ENCODE measurements around the gene CCN2. TPM values are rescaled to one million over a fixed set of nuclear protein-coding genes. Genes with fewer than 3 reads are reported as not detected.
"Not testable (repeated sequence)": the region's sequence is repeated elsewhere in the genome, so short reads cannot be mapped to it uniquely, and the experiment has no call there.

CCN2 gene
- total RNA-seq, 2 donors from 2014 or later: 821 to 1,207 TPM

- Histone ChIP-seq H3K36me3 (no peaks in the 10 kb centered on the region), H3K27ac (no peak overlapping the region), H3K4me1 (ENCODE audit: control insufficient read depth in 1 of 2, low read depth in 2 of 2) (no peaks in the 10 kb centered on the region), H3K4me3 (no peak overlapping the region), H3K27me3 (replicated peaks; ENCODE audit: insufficient read depth) (no peaks in the 10 kb centered on the region), H3K9me3 (no peaks in the 10 kb centered on the region)
- TF ChIP-seq, protein P1, sequence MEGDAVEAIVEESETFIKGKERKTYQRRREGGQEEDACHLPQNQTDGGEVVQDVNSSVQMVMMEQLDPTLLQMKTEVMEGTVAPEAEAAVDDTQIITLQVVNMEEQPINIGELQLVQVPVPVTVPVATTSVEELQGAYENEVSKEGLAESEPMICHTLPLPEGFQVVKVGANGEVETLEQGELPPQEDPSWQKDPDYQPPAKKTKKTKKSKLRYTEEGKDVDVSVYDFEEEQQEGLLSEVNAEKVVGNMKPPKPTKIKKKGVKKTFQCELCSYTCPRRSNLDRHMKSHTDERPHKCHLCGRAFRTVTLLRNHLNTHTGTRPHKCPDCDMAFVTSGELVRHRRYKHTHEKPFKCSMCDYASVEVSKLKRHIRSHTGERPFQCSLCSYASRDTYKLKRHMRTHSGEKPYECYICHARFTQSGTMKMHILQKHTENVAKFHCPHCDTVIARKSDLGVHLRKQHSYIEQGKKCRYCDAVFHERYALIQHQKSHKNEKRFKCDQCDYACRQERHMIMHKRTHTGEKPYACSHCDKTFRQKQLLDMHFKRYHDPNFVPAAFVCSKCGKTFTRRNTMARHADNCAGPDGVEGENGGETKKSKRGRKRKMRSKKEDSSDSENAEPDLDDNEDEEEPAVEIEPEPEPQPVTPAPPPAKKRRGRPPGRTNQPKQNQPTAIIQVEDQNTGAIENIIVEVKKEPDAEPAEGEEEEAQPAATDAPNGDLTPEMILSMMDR (IDR thresholded peaks at IDR 0.05): no peak
- no peak for ATAC-seq (ENCODE audit: insufficient number of reproducible peaks, low FRiP score, low read depth)
- no peak for DNase-seq (ENCODE audit: low spot score)
Observed at GRCh38 chr6:131914234-131914633, 36.9 kb downstream of the CCN2 start.

- Histone ChIP-seq H3K27me3 (replicated peaks; ENCODE audit: insufficient read depth) (no peaks in the 10 kb centered on the region), H3K27ac (no peak overlapping the region), H3K4me1 (ENCODE audit: control insufficient read depth in 1 of 2, low read depth in 2 of 2) (no peaks in the 10 kb centered on the region), H3K9me3 (no peaks in the 10 kb centered on the region), H3K4me3 (no peak overlapping the region), H3K36me3 (no peaks in the 10 kb centered on the region)
- TF ChIP-seq, protein P1 (IDR thresholded peaks at IDR 0.05): no peak
- ATAC-seq (ENCODE audit: insufficient number of reproducible peaks, low FRiP score, low read depth) (no peak), DNase-seq (ENCODE audit: low spot score) (no peak)
Observed at GRCh38 chr6:131911951-131912350, 39.2 kb downstream of the CCN2 start.

- TF ChIP-seq, protein P1 (IDR thresholded peaks at IDR 0.05): no peak
Observed at GRCh38 chr6:131910956-131911355, 40.2 kb downstream of the CCN2 start.

DNA sequence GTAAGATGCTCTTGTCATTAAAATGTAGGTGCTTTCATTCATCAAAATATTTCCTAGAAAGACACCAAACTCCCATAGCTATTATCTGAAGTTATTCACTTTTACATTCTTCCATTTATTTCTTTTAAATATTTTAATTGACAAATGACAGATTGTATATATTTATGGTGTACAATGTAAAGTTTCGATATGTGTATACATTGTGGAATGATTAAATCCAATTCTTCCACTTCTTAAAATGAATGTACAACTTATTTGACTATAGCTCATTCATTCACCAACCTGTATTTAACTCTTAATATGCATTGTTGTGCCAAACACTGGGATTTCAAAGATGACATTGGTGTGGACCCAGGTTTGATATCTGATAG is 41.0 kb downstream of the CCN2 start:
- Histone ChIP-seq H3K27me3 (replicated peaks; ENCODE audit: insufficient read depth) (no peaks in the 10 kb centered on the region), H3K27ac (no peak overlapping the region), H3K4me1 (ENCODE audit: control insufficient read depth in 1 of 2, low read depth in 2 of 2) (no peaks in the 10 kb centered on the region), H3K36me3 (no peaks in the 10 kb centered on the region), H3K4me3 (no peak overlapping the region), H3K9me3 (no peaks in the 10 kb centered on the region)
- ATAC-seq (ENCODE audit: insufficient number of reproducible peaks, low FRiP score, low read depth) (no peak), DNase-seq (ENCODE audit: low spot score) (no peak)
- TF ChIP-seq, protein P1 (IDR thresholded peaks at IDR 0.05): no peak

More at GRCh38 chr6:131910956-131911355, 40.2 kb downstream of the CCN2 start:
- ATAC-seq (ENCODE audit: insufficient number of reproducible peaks, low FRiP score, low read depth): no peak
- Histone ChIP-seq H3K4me3 (no peak overlapping the region), H3K27me3 (replicated peaks; ENCODE audit: insufficient read depth) (no peaks in the 10 kb centered on the region), H3K36me3 (no peaks in the 10 kb centered on the region), H3K4me1 (ENCODE audit: control insufficient read depth in 1 of 2, low read depth in 2 of 2) (no peaks in the 10 kb centered on the region), H3K9me3 (no peaks in the 10 kb centered on the region), H3K27ac (no peak overlapping the region)
- DNase-seq (ENCODE audit: low spot score): no peak

- TF ChIP-seq, protein P1 (IDR thresholded peaks at IDR 0.05): peak; percentile 90
- Histone ChIP-seq H3K9me3 (no peaks in the 10 kb centered on the region), H3K27me3 (replicated peaks; ENCODE audit: insufficient read depth) (no peaks in the 10 kb centered on the region), H3K4me3 (no peak overlapping the region), H3K4me1 (ENCODE audit: control insufficient read depth in 1 of 2, low read depth in 2 of 2) (no peaks in the 10 kb centered on the region), H3K36me3 (no peaks in the 10 kb centered on the region), H3K27ac (no peak overlapping the region)
- ATAC-seq (ENCODE audit: insufficient number of reproducible peaks, low FRiP score, low read depth) (no peak), DNase-seq (ENCODE audit: low spot score) (peak; percentile 54)
Observed at GRCh38 chr6:131909408-131910218, 41.6 kb downstream of the CCN2 start.

DNA sequence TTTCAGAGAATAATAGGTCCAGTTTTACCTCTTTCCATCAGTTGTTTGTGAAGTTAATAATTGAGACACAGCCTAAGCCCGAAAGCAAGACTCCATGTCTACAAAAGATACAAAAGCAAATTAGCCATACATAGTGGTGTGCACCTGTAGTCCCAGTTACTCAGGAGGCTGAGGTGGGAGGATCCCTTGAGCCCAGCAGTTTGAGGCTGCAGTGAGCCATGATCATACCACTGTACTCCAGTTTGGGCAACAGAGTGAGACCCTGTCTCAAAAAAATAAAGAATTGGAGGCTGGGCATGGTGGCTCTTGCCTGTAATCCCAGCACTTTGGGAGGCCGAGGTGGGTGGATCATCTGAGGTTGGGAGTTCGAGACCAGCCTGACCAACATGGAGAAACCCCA is 42.4 kb downstream of the CCN2 start:
- H3K9me3 ChIP-seq; ATAC-seq (ENCODE audit: insufficient number of reproducible peaks, low FRiP score, low read depth); H3K4me1 ChIP-seq (ENCODE audit: control insufficient read depth in 1 of 2, low read depth in 2 of 2); H3K4me3 ChIP-seq; DNase-seq (ENCODE audit: low spot score); H3K27me3 ChIP-seq (replicated peaks; ENCODE audit: insufficient read depth); H3K27ac ChIP-seq; H3K36me3 ChIP-seq: not testable (repeated sequence)

DNA sequence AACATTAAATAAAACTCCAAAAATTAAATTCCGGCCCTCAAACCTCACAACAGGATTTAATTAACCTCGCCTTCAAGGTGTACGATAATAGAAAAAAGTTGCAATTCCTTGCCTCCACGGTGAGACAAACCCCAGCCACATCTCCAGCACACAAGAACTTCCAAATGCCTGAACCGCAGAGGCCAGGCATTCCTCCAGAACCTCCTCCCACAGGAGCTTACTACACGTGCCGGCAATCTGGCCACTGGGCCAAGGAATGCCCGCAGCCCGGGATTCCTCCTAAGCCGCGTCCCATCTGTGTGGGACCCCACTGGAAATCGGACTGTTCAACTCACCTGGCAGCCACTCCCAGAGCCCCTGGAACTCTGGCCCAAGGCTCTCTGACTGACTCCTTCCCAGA is 47.4 kb downstream of the CCN2 start:
- H3K27ac ChIP-seq; ATAC-seq (ENCODE audit: insufficient number of reproducible peaks, low FRiP score, low read depth); H3K36me3 ChIP-seq; H3K4me3 ChIP-seq; H3K4me1 ChIP-seq (ENCODE audit: control insufficient read depth in 1 of 2, low read depth in 2 of 2); H3K9me3 ChIP-seq; DNase-seq (ENCODE audit: low spot score); H3K27me3 ChIP-seq (replicated peaks; ENCODE audit: insufficient read depth): not testable (repeated sequence)

GRCh38 chr6:131901326-131901873 is 49.8 kb downstream of the CCN2 start:
- H3K4me3 ChIP-seq; ATAC-seq (ENCODE audit: insufficient number of reproducible peaks, low FRiP score, low read depth); H3K9me3 ChIP-seq; H3K27me3 ChIP-seq (replicated peaks; ENCODE audit: insufficient read depth); H3K27ac ChIP-seq; H3K36me3 ChIP-seq; DNase-seq (ENCODE audit: low spot score); H3K4me1 ChIP-seq (ENCODE audit: control insufficient read depth in 1 of 2, low read depth in 2 of 2): not testable (repeated sequence)
